Type B pancreatic cell (in vitro differentiated cells): ENCODE results near the gene CUL2. TPM values are rescaled to one million over a fixed set of nuclear protein-coding genes. Genes with fewer than 3 reads are reported as not detected.
A peak's percentile ranks its signal among the peaks of the same experiment; 100 is the strongest.
"Not testable (repeated sequence)": the region's sequence is repeated elsewhere in the genome, so short reads cannot be mapped to it uniquely, and the experiment has no call there.

Source experiments
- DNase-seq: peaks from one replicate; pipeline ENCODE4 v3.0.0; 2021; ENCODE audit warnings: mixed read lengths; ENCODE audit not compliant: unreplicated experiment; ENCODE audit errors: extremely low spot score
- H3K27ac Mint-ChIP-seq: 2 replicates; pipeline ENCODE4 v1.8.0; 2021; ENCODE audit warnings: mild to moderate bottlenecking, mixed read lengths
- H3K27me3 Mint-ChIP-seq: 2 replicates; pipeline ENCODE4 v1.8.0; 2021; ENCODE audit warnings: mixed read lengths
- H3K36me3 Mint-ChIP-seq: 2 replicates; pipeline ENCODE4 v1.8.0; 2021; ENCODE audit warnings: mixed read lengths
- H3K4me1 Mint-ChIP-seq: one replicate; pipeline ENCODE4 v1.8.0; 2021; ENCODE audit warnings: mixed read lengths; ENCODE audit not compliant: unreplicated experiment
- H3K4me3 Mint-ChIP-seq: 2 replicates; pipeline ENCODE4 v1.8.0; 2021; ENCODE audit warnings: mild to moderate bottlenecking, mixed read lengths
- H3K9me3 Mint-ChIP-seq: 2 replicates; pipeline ENCODE4 v1.8.0; 2021; ENCODE audit warnings: mixed read lengths
- total RNA-seq: library from RNA; stranded (reverse); gene quantifications from 2 replicates; pipeline ENCODE4 v1.2.1, GENCODE V29; 2021; ENCODE audit warnings: low replicate concordance
- TF ChIP-seq, protein P1 (sequence below): fragments of 200-600 bp; sonication (generic); conservative IDR thresholded peaks from 2 replicates; pipeline ENCODE4 v1.5.0; 2021; ENCODE audit warnings: antibody characterized with exemption, mild to moderate bottlenecking

CUL2 gene
- total RNA-seq, 1 donor from 2014 or later = 36.4 TPM

- DNase-seq, H3K4me3 Mint-ChIP-seq, H3K9me3 Mint-ChIP-seq, H3K27me3 Mint-ChIP-seq, H3K27ac Mint-ChIP-seq, H3K36me3 Mint-ChIP-seq: not testable (repeated sequence)
- H3K4me1 Mint-ChIP-seq = peaks cover 24% of the 10 kb centered on the region
These were observed 117.5 kb downstream of the CUL2 start for GRCh38 chr10:34972591-34972990.

- DNase-seq, H3K36me3 Mint-ChIP-seq, H3K27me3 Mint-ChIP-seq, H3K9me3 Mint-ChIP-seq: not testable (repeated sequence)
- Mint-ChIP-seq H3K4me3 (peak overlapping the region; percentile 39), H3K27ac (peak overlapping the region; percentile 86), H3K4me1 (peaks cover 31% of the 10 kb centered on the region)
These were observed 118.4 kb downstream of the CUL2 start for GRCh38 chr10:34971606-34972334.

DNA sequence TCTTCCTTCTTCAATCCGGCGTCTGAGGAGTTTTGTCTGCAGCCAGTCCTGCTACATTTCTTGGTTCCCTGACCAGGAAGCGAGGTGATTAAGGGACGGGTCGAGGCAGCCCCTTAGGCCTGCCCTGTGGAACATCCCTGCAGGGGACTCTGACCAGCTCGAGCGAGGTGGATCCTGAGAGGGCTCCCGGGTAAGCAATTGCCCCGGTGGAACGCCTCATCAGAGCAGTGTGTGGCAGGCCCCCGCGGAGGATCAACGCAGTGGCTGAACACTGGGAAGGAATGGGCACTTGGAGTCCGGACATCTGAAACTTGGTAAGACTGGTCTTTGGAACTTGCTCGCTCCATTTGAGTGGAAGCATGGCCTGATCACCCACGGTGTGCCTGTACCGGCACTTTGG lies 121.0 kb downstream of the CUL2 start:
- Mint-ChIP-seq H3K27ac (no peak overlapping the region), H3K9me3 (no peaks in the 10 kb centered on the region), H3K4me3 (no peak overlapping the region), H3K36me3 (no peaks in the 10 kb centered on the region), H3K27me3 (no peaks in the 10 kb centered on the region), H3K4me1 (peaks cover 30% of the 10 kb centered on the region)
- DNase-seq = no peak
- TF ChIP-seq, protein P1, sequence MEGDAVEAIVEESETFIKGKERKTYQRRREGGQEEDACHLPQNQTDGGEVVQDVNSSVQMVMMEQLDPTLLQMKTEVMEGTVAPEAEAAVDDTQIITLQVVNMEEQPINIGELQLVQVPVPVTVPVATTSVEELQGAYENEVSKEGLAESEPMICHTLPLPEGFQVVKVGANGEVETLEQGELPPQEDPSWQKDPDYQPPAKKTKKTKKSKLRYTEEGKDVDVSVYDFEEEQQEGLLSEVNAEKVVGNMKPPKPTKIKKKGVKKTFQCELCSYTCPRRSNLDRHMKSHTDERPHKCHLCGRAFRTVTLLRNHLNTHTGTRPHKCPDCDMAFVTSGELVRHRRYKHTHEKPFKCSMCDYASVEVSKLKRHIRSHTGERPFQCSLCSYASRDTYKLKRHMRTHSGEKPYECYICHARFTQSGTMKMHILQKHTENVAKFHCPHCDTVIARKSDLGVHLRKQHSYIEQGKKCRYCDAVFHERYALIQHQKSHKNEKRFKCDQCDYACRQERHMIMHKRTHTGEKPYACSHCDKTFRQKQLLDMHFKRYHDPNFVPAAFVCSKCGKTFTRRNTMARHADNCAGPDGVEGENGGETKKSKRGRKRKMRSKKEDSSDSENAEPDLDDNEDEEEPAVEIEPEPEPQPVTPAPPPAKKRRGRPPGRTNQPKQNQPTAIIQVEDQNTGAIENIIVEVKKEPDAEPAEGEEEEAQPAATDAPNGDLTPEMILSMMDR = no peak

DNA sequence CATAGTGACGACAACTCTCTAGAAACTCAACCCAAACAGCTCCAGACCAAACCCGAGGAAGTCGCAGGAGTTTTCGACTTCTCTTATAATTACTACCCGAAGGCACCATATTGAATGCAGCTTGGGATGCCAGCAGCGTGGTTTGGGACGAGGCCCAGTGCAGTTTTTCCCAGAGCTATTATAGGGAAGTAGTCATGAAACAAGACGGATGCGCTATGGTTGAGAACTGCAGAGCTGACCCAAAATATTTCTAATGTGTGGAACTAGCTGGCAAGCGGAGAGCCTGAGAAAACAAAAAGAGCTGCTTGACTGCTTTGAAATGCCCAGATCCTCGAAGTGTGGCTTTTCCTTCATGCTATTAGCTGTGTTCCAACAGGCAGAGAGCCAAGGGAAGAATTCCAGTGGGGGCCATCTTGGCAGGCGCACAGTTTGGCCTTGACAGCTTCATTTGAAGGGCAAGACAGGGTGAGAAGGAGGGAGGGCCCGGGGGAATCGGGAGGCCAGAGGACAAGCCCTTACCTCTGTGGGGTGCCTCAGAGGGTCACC lies 122.7 kb downstream of the CUL2 start:
- no peak for DNase-seq
- TF ChIP-seq, protein P1 = no peak

GRCh38 chr10:34966451-34966850 lies 123.7 kb downstream of the CUL2 start:
- no peak overlapping the region for H3K4me3 Mint-ChIP-seq
- TF ChIP-seq, protein P1 = no peak

More for the DNA sequence above, 122.7 kb downstream of the CUL2 start:
- no peak overlapping the region for H3K4me3 Mint-ChIP-seq
- H3K4me1 Mint-ChIP-seq = peaks cover 21% of the 10 kb centered on the region
- H3K36me3 Mint-ChIP-seq = no peaks in the 10 kb centered on the region
- H3K9me3 Mint-ChIP-seq = no peaks in the 10 kb centered on the region
- peak overlapping the region; percentile 7 for H3K27ac Mint-ChIP-seq
- H3K27me3 Mint-ChIP-seq = no peaks in the 10 kb centered on the region

GRCh38 chr10:34966040-34966439 lies 124.1 kb downstream of the CUL2 start:
- H3K36me3 Mint-ChIP-seq = no peaks in the 10 kb centered on the region
- H3K27me3 Mint-ChIP-seq = no peaks in the 10 kb centered on the region
- H3K4me3 Mint-ChIP-seq = no peak overlapping the region
- no peak for DNase-seq
- no peaks in the 10 kb centered on the region for H3K9me3 Mint-ChIP-seq
- TF ChIP-seq, protein P1 = no peak
- H3K27ac Mint-ChIP-seq = no peak overlapping the region
- H3K4me1 Mint-ChIP-seq = peaks cover 16% of the 10 kb centered on the region

More at GRCh38 chr10:34966451-34966850, 123.7 kb downstream of the CUL2 start:
- no peaks in the 10 kb centered on the region for H3K27me3 Mint-ChIP-seq
- peaks cover 19% of the 10 kb centered on the region for H3K4me1 Mint-ChIP-seq
- H3K9me3 Mint-ChIP-seq = no peaks in the 10 kb centered on the region
- no peaks in the 10 kb centered on the region for H3K36me3 Mint-ChIP-seq
- DNase-seq = no peak
- H3K27ac Mint-ChIP-seq = no peak overlapping the region
